ENCODE measurements around the gene CNDP2. TPM values are rescaled to one million over a fixed set of nuclear protein-coding genes. Genes with fewer than 3 reads are reported as not detected.

Gene CNDP2
- polyA plus RNA-seq, 1 donor, result 298 TPM

GRCh38 chr18:74465775-74466174 lies 30.4 kb upstream of the CNDP2 start:
- DNase-seq, result no peak

- no peak for DNase-seq
Measured at GRCh38 chr18:74468547-74469061, 27.6 kb upstream of the CNDP2 start.

- no peak for DNase-seq
Measured at GRCh38 chr18:74472312-74472711, 23.9 kb upstream of the CNDP2 start.

- DNase-seq, result no peak
Measured at GRCh38 chr18:74473976-74474640, 22.1 kb upstream of the CNDP2 start.

GRCh38 chr18:74476140-74476539 lies 20.0 kb upstream of the CNDP2 start:
- DNase-seq, result peak; percentile 52

- DNase-seq, result no peak
Measured at GRCh38 chr18:74477771-74478170, 18.4 kb upstream of the CNDP2 start.

- DNase-seq, result no peak
Measured at GRCh38 chr18:74478316-74478715, 17.8 kb upstream of the CNDP2 start.

GRCh38 chr18:74478880-74479279 lies 17.3 kb upstream of the CNDP2 start:
- no peak for DNase-seq

GRCh38 chr18:74479486-74480148 lies 16.5 kb upstream of the CNDP2 start:
- DNase-seq, result no peak

GRCh38 chr18:74480149-74480651 lies 16.0 kb upstream of the CNDP2 start:
- no peak for DNase-seq

- DNase-seq, result no peak
Measured at GRCh38 chr18:74482697-74483096, 13.5 kb upstream of the CNDP2 start.

GRCh38 chr18:74486119-74486849 lies 9.9 kb upstream of the CNDP2 start:
- DNase-seq, result no peak

GRCh38 chr18:74488354-74488753 lies 7.8 kb upstream of the CNDP2 start:
- DNase-seq, result no peak

- no peak for DNase-seq
Measured at GRCh38 chr18:74488864-74489263, 7.3 kb upstream of the CNDP2 start.

GRCh38 chr18:74489676-74490075 lies 6.5 kb upstream of the CNDP2 start:
- DNase-seq, result peak; percentile 26

- no peak for DNase-seq
Measured at GRCh38 chr18:74492259-74492658, 3.9 kb upstream of the CNDP2 start.

GRCh38 chr18:74493689-74494088 lies 2.5 kb upstream of the CNDP2 start:
- peak; percentile 50 for DNase-seq

- DNase-seq, result no peak
Measured at GRCh38 chr18:74494514-74494913, 1.6 kb upstream of the CNDP2 start.

- peak; percentile 20 for DNase-seq
Measured at GRCh38 chr18:74496508-74497323, 553 bp downstream of the CNDP2 start.

- no peak for DNase-seq
Measured at GRCh38 chr18:74497324-74497676, 1.1 kb downstream of the CNDP2 start.

- DNase-seq, result peak; percentile 43
Measured at GRCh38 chr18:74497778-74498177, 1.6 kb downstream of the CNDP2 start.
